Measurements from ENCODE around the gene IFIT3.

GRCh38 chr10:89363729-89364442 is 36.1 kb downstream of the IFIT3 start:
- TF ChIP-seq CTCF (conservative IDR thresholded peaks at IDR 0.05 in 1 of 2, IDR thresholded peaks at IDR 0.05 in 1 of 2; ENCODE audit: low read depth in 1 of 2, low read length in 2 of 2) (no peak), EZH2 (IDR thresholded peaks at IDR 0.05; ENCODE audit: low read length, missing control alignments) (no peak)

Measured in fibroblast of lung (primary cell).